Endothelial cell of umbilical vein (primary cell): ENCODE results near the gene FABP7. TPM values are rescaled to one million over a fixed set of nuclear protein-coding genes. Genes with fewer than 3 reads are reported as not detected.

Source experiments
- BruUV-seq: library from RNA; stranded (reverse); fragments of 400-500 nt; replicated peaks from 2 replicates; lab custom pipeline; 2021; lab: Mats Ljungman, UMichigan
- CTCF ChIA-PET: fragments of 300-600, 350-600 bp; sonication (Branson Sonifier 250); formaldehyde crosslinking; loops from one replicate; lab custom pipeline; 2021; ENCODE audit warnings: antibody characterized with exemption, inconsistent platforms; lab: Charles Lee
- POLR2A ChIA-PET: fragments of 300-600, 350-600 bp; sonication (Branson Sonifier 250); formaldehyde crosslinking; loops from one replicate; lab custom pipeline; 2021; ENCODE audit warnings: antibody characterized with exemption, inconsistent platforms; lab: Charles Lee
- DNase-seq: peaks from one replicate; pipeline ENCODE4 v3.0.0-alpha.2; 2011; ENCODE audit warnings: low read depth, low spot score
- FAIRE-seq: peaks from 2 replicates; lab custom pipeline; 2011; peaks lifted over from hg19 to GRCh38; lab: Jason Lieb, UNC
- H2AFZ ChIP-seq: 2 replicates; pipeline ENCODE4 v1.6.0; 2012; ENCODE audit warnings: low read depth, low read length, control low read depth, inconsistent platforms
- H3K27ac ChIP-seq: 2 replicates; pipeline ENCODE4 v1.5.1; 2011; ENCODE audit warnings: low read depth, mild to moderate bottlenecking, control low read depth, low read length, moderate library complexity; ENCODE audit not compliant: insufficient read depth
- H3K27me3 ChIP-seq, 2 experiments: 2 replicates each; pipeline versions ENCODE4 v1.6.0 to v1.6.1; 2011; ENCODE audit warnings: low read length in 2 of 2, mixed read lengths in 1 of 2; ENCODE audit not compliant: control insufficient read depth in 2 of 2, insufficient read depth in 2 of 2
- H3K36me3 ChIP-seq, 2 experiments: 2 replicates in 1 of 2; 3 replicates in 1 of 2; pipeline ENCODE4 v1.5.1; 2011; ENCODE audit warnings: low read length in 2 of 2, mild to moderate bottlenecking in 1 of 2, moderate library complexity in 1 of 2; ENCODE audit not compliant: control insufficient read depth in 2 of 2, insufficient read depth in 2 of 2; ENCODE audit errors: extremely low read depth in 1 of 2
- H3K4me1 ChIP-seq: 3 replicates; pipeline ENCODE4 v1.5.1; 2011; ENCODE audit warnings: mild to moderate bottlenecking, low read length; ENCODE audit not compliant: control insufficient read depth, insufficient read depth; ENCODE audit errors: extremely low read depth
- H3K4me2 ChIP-seq: 2 replicates; pipeline ENCODE4 v1.6.1; 2011; ENCODE audit warnings: low read length, control low read depth, mixed read lengths; ENCODE audit not compliant: insufficient read depth
- H3K4me3 ChIP-seq, 3 experiments: fragments of 200-600 bp in 1 of 3; sonication (generic), shearing (Covaris generic) in 1 of 3; replicated peaks in 1 of 3; 2 replicates each; pipeline ENCODE4 v1.5.1; 2011 to 2016; ENCODE audit warnings: control low read depth in 3 of 3, low read length in 3 of 3, mild to moderate bottlenecking in 2 of 3, inconsistent platforms in 1 of 3, low read depth in 1 of 3, moderate library complexity in 1 of 3; ENCODE audit not compliant: insufficient read depth in 1 of 3
- H3K79me2 ChIP-seq: 2 replicates; pipeline ENCODE4 v1.6.0; 2012; ENCODE audit warnings: low read length, inconsistent platforms; ENCODE audit not compliant: control insufficient read depth, insufficient read depth
- H3K9ac ChIP-seq: replicated peaks from 2 replicates; pipeline ENCODE3; 2011; ENCODE audit warnings: low read length, control low read depth; ENCODE audit not compliant: insufficient read depth; ENCODE audit errors: extremely low read depth
- H3K9me1 ChIP-seq: replicated peaks from 3 replicates; pipeline ENCODE4 v1.6.0; 2011; ENCODE audit warnings: mild to moderate bottlenecking, low read length; ENCODE audit not compliant: control insufficient read depth, insufficient read depth; ENCODE audit errors: extremely low read depth
- H3K9me3 ChIP-seq: replicated peaks from 2 replicates; pipeline ENCODE4 v1.5.1; 2012; ENCODE audit warnings: low read length, inconsistent platforms; ENCODE audit not compliant: control insufficient read depth, insufficient read depth
- H4K20me1 ChIP-seq: replicated peaks from 2 replicates; pipeline ENCODE3; 2011; ENCODE audit warnings: mild to moderate bottlenecking, low read length; ENCODE audit not compliant: control insufficient read depth, insufficient read depth; ENCODE audit errors: extremely low read depth
- CTCF ChIP-seq, 2 donors: IDR thresholded peaks; 1 replicate in 1 of 2; 2 replicates in 1 of 2; pipeline ENCODE4 v1.5.1; 2011; ENCODE audit warnings: low read length in 2 of 2, mild to moderate bottlenecking in 2 of 2, moderate library complexity in 2 of 2, control low read depth in 1 of 2, inconsistent platforms in 1 of 2, low read depth in 1 of 2; ENCODE audit not compliant: insufficient read depth in 1 of 2; ENCODE audit errors: extremely low read depth in 1 of 2
- EZH2 ChIP-seq: IDR thresholded peaks from 2 replicates; pipeline ENCODE4 v1.6.1; 2012; ENCODE audit warnings: borderline replicate concordance, low read depth, mild to moderate bottlenecking, moderate library complexity, low read length, inconsistent platforms; ENCODE audit not compliant: severe bottlenecking
- FOS ChIP-seq: IDR thresholded peaks from 2 replicates; pipeline ENCODE4 v1.6.1; 2011; ENCODE audit warnings: mild to moderate bottlenecking, low read length, moderate library complexity, borderline replicate concordance; ENCODE audit not compliant: insufficient read depth
- JUN ChIP-seq: IDR thresholded peaks from 2 replicates; pipeline ENCODE4 v1.6.1; 2011; ENCODE audit warnings: borderline replicate concordance, low read depth; ENCODE audit not compliant: insufficient read length, insufficient read depth
- POLR2A ChIP-seq: IDR thresholded peaks from 2 replicates; pipeline ENCODE4 v1.6.1; 2012; ENCODE audit warnings: low read depth, mild to moderate bottlenecking, control low read depth, low read length
- POLR2AphosphoS5 ChIP-seq: IDR thresholded peaks from 2 replicates; pipeline ENCODE4 v1.6.1; 2012; ENCODE audit warnings: low read depth, mild to moderate bottlenecking, control low read depth, low read length, moderate library complexity; ENCODE audit not compliant: insufficient read depth
- dilution Hi-C: fragments of 300-500 bp; cut with MboI; formaldehyde crosslinking; loops from one replicate; pipeline ENCODE4 v1.15.0; 2019; ENCODE audit warnings: low sequenced_read_pairs; ENCODE audit not compliant: extremely low pct_ligation_motif_present
- intact Hi-C: fragments of 100-400 bp; cut with micrococcal nuclease; formaldehyde crosslinking; loops from one replicate; pipeline ENCODE4 v1.10.0; 2022
- polyA plus RNA-seq, 4 experiments: library from polyadenylated mRNA; depleted of rRNA in 3 of 4; stranded (reverse) in 3 of 4; unstranded in 1 of 4; fragments of >200 nt; gene quantifications; 2 replicates each; pipeline versions ENCODE4 v1.2.1 to v1.2.3, GENCODE V29; 2011 to 2012; ENCODE audit warnings: missing spikeins in 1 of 4
- total RNA-seq: library from RNA; stranded (reverse); gene quantifications from 2 replicates; pipeline ENCODE4 v1.2.3, GENCODE V29; 2021
- TF ChIP-seq, protein P1 (sequence below): IDR thresholded peaks from 2 replicates; pipeline ENCODE4 v1.6.1; 2011; ENCODE audit not compliant: insufficient read depth, insufficient read length

FABP7 gene
- total and polyA plus RNA-seq, 2 donors (not counting 3 experiments of a cell fraction or from before 2014, with no cell fraction given): not detected

GRCh38 chr6:122803171-122803661 is 23.7 kb downstream of the FABP7 start:
- H3K27me3 ChIP-seq: no peaks in the 10 kb centered on the region
- no peaks in the 10 kb centered on the region for H3K9me3 ChIP-seq
- H3K4me1 ChIP-seq: no peaks in the 10 kb centered on the region
- no peaks in the 10 kb centered on the region for H3K9me1 ChIP-seq
- no peak overlapping the region for H3K4me2 ChIP-seq
- DNase-seq (no peak), FAIRE-seq (no peak)
- no peaks in the 10 kb centered on the region for H4K20me1 ChIP-seq
- intact Hi-C loops: no loop called here
- H3K36me3 ChIP-seq: no peaks in the 10 kb centered on the region
- POLR2A ChIA-PET: no interaction called here
- no TSS peak for BruUV-seq
- CTCF ChIA-PET: no interaction called here
- H2AFZ ChIP-seq: no peak overlapping the region
- no peaks in the 10 kb centered on the region for H3K79me2 ChIP-seq
- no peak overlapping the region for H3K9ac ChIP-seq
- dilution Hi-C loops: no loop called here
- no peak overlapping the region for H3K4me3 ChIP-seq
- no peak overlapping the region for H3K27ac ChIP-seq
- TF ChIP-seq, protein P1, sequence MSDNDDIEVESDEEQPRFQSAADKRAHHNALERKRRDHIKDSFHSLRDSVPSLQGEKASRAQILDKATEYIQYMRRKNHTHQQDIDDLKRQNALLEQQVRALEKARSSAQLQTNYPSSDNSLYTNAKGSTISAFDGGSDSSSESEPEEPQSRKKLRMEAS: no peak
- TF ChIP-seq POLR2AphosphoS5: no peak
- no peak for TF ChIP-seq POLR2A
- no peak for TF ChIP-seq FOS
- TF ChIP-seq JUN: no peak
- TF ChIP-seq CTCF (IDR thresholded peaks at IDR 0.05; ENCODE audit: extremely low read depth in 1 of 2, insufficient read depth in 1 of 2, low read depth in 1 of 2, low read length in 2 of 2): no peak
- no peak for TF ChIP-seq EZH2
